ENCODE data around the gene CLPTM1L.

CLPTM1L gene

GRCh38 chr5:1390861-1391600, 46.1 kb upstream of the CLPTM1L start:
- H3K27me3 ChIP-seq = peaks cover 0 to 79% of the 10 kb centered on the region in 2 donors
- no peaks in the 10 kb centered on the region for H3K36me3 ChIP-seq
- intact Hi-C loops (cut with DNase I; ENCODE audit: low total_unique reads) = no loop called here

GRCh38 chr5:1390333-1390732, 45.4 kb upstream of the CLPTM1L start:
- DNase-seq = no peak
- no peaks in the 10 kb centered on the region for H3K9me3 ChIP-seq
- no peak overlapping the region for H3K27ac ChIP-seq
- H3K27me3 ChIP-seq = peaks cover 0 to 74% of the 10 kb centered on the region in 2 donors
- intact Hi-C loops (cut with DNase I; ENCODE audit: low total_unique reads) = no loop called here
- no peak overlapping the region for H3K4me3 ChIP-seq
- no peaks in the 10 kb centered on the region for H3K36me3 ChIP-seq
- H3K4me1 ChIP-seq = peaks cover 0 to 17% (median 7%) of the 10 kb centered on the region in 4 donors
- TF ChIP-seq CTCF (IDR thresholded peaks at IDR 0.05) = no peak

More at GRCh38 chr5:1390861-1391600, 46.1 kb upstream of the CLPTM1L start:
- H3K27ac ChIP-seq = no peak overlapping the region
- no peak for DNase-seq
- peaks cover 0 to 10% (median 6%) of the 10 kb centered on the region in 4 donors for H3K4me1 ChIP-seq
- no peaks in the 10 kb centered on the region for H3K9me3 ChIP-seq
- TF ChIP-seq CTCF (IDR thresholded peaks at IDR 0.05) = no peak
- no peak overlapping the region for H3K4me3 ChIP-seq

- peaks cover 0 to 64% of the 10 kb centered on the region in 2 donors for H3K27me3 ChIP-seq
- no peak for DNase-seq
- H3K36me3 ChIP-seq = no peaks in the 10 kb centered on the region
- H3K9me3 ChIP-seq = no peaks in the 10 kb centered on the region
- H3K4me1 ChIP-seq = peaks cover 0 to 18% (median 7%) of the 10 kb centered on the region in 4 donors
- TF ChIP-seq CTCF (IDR thresholded peaks at IDR 0.05) = no peak
- intact Hi-C loops (cut with DNase I; ENCODE audit: low total_unique reads) = no loop called here
- H3K4me3 ChIP-seq = no peak overlapping the region
- no peak overlapping the region for H3K27ac ChIP-seq
Measured at GRCh38 chr5:1388383-1388967, 43.6 kb upstream of the CLPTM1L start.

GRCh38 chr5:1387876-1388275, 43.0 kb upstream of the CLPTM1L start:
- no peak overlapping the region for H3K27ac ChIP-seq
- H3K4me1 ChIP-seq = peaks cover 0 to 18% (median 7%) of the 10 kb centered on the region in 4 donors
- no peaks in the 10 kb centered on the region for H3K36me3 ChIP-seq
- peaks cover 0 to 64% of the 10 kb centered on the region in 2 donors for H3K27me3 ChIP-seq
- H3K9me3 ChIP-seq = no peaks in the 10 kb centered on the region
- TF ChIP-seq CTCF (IDR thresholded peaks at IDR 0.05) = no peak
- intact Hi-C loops (cut with DNase I; ENCODE audit: low total_unique reads) = no loop called here
- no peak overlapping the region for H3K4me3 ChIP-seq
- DNase-seq = no peak

GRCh38 chr5:1387059-1387755, 42.3 kb upstream of the CLPTM1L start:
- Histone ChIP-seq H3K36me3 (no peaks in the 10 kb centered on the region), H3K4me3 (no peak overlapping the region), H3K27me3 (peaks cover 0 to 64% of the 10 kb centered on the region in 2 donors), H3K27ac (no peak overlapping the region), H3K9me3 (no peaks in the 10 kb centered on the region), H3K4me1 (peaks cover 0 to 18% (median 7%) of the 10 kb centered on the region in 4 donors)
- intact Hi-C loops (cut with DNase I; ENCODE audit: low total_unique reads) = no loop called here
- no peak for DNase-seq
- no peak for TF ChIP-seq CTCF (IDR thresholded peaks at IDR 0.05)
